ENCODE data around the gene NOS2.
"Not testable (repeated sequence)": the region's sequence is repeated elsewhere in the genome, so short reads cannot be mapped to it uniquely, and the experiment has no call there.

NOS2 gene

GRCh38 chr17:27747462-27748359 is 52.6 kb downstream of the NOS2 start:
- Histone ChIP-seq H3K4me1 (ENCODE audit: insufficient read depth, low read length) (no peaks in the 10 kb centered on the region), H3K9me3 (ENCODE audit: control insufficient read depth, insufficient read depth, low read length) (no peaks in the 10 kb centered on the region), H3K9ac (ENCODE audit: low read depth, low read length) (no peak overlapping the region), H3K36me3 (ENCODE audit: insufficient read depth, low read length) (no peaks in the 10 kb centered on the region)

- Histone ChIP-seq H3K9ac (ENCODE audit: low read depth, low read length) (no peak overlapping the region), H3K4me1 (ENCODE audit: insufficient read depth, low read length) (no peaks in the 10 kb centered on the region), H3K9me3 (ENCODE audit: control insufficient read depth, insufficient read depth, low read length) (no peaks in the 10 kb centered on the region), H3K36me3 (ENCODE audit: insufficient read depth, low read length) (no peaks in the 10 kb centered on the region)
Observed at GRCh38 chr17:27746881-27747280, 53.4 kb downstream of the NOS2 start.

- H3K9ac ChIP-seq (ENCODE audit: low read depth, low read length): not testable (repeated sequence)
Observed at GRCh38 chr17:27746320-27746719, 54.0 kb downstream of the NOS2 start.

GRCh38 chr17:27745207-27745830 is 55.0 kb downstream of the NOS2 start:
- H3K4me1 ChIP-seq (ENCODE audit: insufficient read depth, low read length); H3K36me3 ChIP-seq (ENCODE audit: insufficient read depth, low read length); H3K9ac ChIP-seq (ENCODE audit: low read depth, low read length); H3K9me3 ChIP-seq (ENCODE audit: control insufficient read depth, insufficient read depth, low read length): not testable (repeated sequence)

More at GRCh38 chr17:27746320-27746719, 54.0 kb downstream of the NOS2 start:
- H3K4me1 ChIP-seq (ENCODE audit: insufficient read depth, low read length); H3K9me3 ChIP-seq (ENCODE audit: control insufficient read depth, insufficient read depth, low read length); H3K36me3 ChIP-seq (ENCODE audit: insufficient read depth, low read length): not testable (repeated sequence)

GRCh38 chr17:27743281-27743885 is 56.9 kb downstream of the NOS2 start:
- Histone ChIP-seq H3K9me3 (ENCODE audit: control insufficient read depth, insufficient read depth, low read length) (no peaks in the 10 kb centered on the region), H3K36me3 (ENCODE audit: insufficient read depth, low read length) (no peaks in the 10 kb centered on the region), H3K4me1 (ENCODE audit: insufficient read depth, low read length) (no peaks in the 10 kb centered on the region), H3K9ac (ENCODE audit: low read depth, low read length) (no peak overlapping the region)

- H3K9ac ChIP-seq (ENCODE audit: low read depth, low read length): no peak overlapping the region
- no peaks in the 10 kb centered on the region for H3K36me3 ChIP-seq (ENCODE audit: insufficient read depth, low read length)
- no peaks in the 10 kb centered on the region for H3K4me1 ChIP-seq (ENCODE audit: insufficient read depth, low read length)
- no peaks in the 10 kb centered on the region for H3K9me3 ChIP-seq (ENCODE audit: control insufficient read depth, insufficient read depth, low read length)
Observed at GRCh38 chr17:27741971-27742575, 58.3 kb downstream of the NOS2 start.

GRCh38 chr17:27741361-27741861 is 58.9 kb downstream of the NOS2 start:
- no peak overlapping the region for H3K9ac ChIP-seq (ENCODE audit: low read depth, low read length)
- no peaks in the 10 kb centered on the region for H3K36me3 ChIP-seq (ENCODE audit: insufficient read depth, low read length)
- H3K9me3 ChIP-seq (ENCODE audit: control insufficient read depth, insufficient read depth, low read length): no peaks in the 10 kb centered on the region
- no peaks in the 10 kb centered on the region for H3K4me1 ChIP-seq (ENCODE audit: insufficient read depth, low read length)

GRCh38 chr17:27740541-27740940 is 59.8 kb downstream of the NOS2 start:
- H3K9ac ChIP-seq (ENCODE audit: low read depth, low read length); H3K9me3 ChIP-seq (ENCODE audit: control insufficient read depth, insufficient read depth, low read length); H3K36me3 ChIP-seq (ENCODE audit: insufficient read depth, low read length); H3K4me1 ChIP-seq (ENCODE audit: insufficient read depth, low read length): not testable (repeated sequence)

GRCh38 chr17:27733773-27734172 is 66.6 kb downstream of the NOS2 start:
- Histone ChIP-seq H3K9me3 (ENCODE audit: control insufficient read depth, insufficient read depth, low read length) (no peaks in the 10 kb centered on the region), H3K9ac (ENCODE audit: low read depth, low read length) (no peak overlapping the region), H3K36me3 (ENCODE audit: insufficient read depth, low read length) (no peaks in the 10 kb centered on the region), H3K4me1 (ENCODE audit: insufficient read depth, low read length) (peaks cover 4% of the 10 kb centered on the region; the same call in 1 of the 2 replicates)

GRCh38 chr17:27732746-27733145 is 67.6 kb downstream of the NOS2 start:
- not testable (repeated sequence) for H3K4me1 ChIP-seq (ENCODE audit: insufficient read depth, low read length); H3K9me3 ChIP-seq (ENCODE audit: control insufficient read depth, insufficient read depth, low read length); H3K36me3 ChIP-seq (ENCODE audit: insufficient read depth, low read length); H3K9ac ChIP-seq (ENCODE audit: low read depth, low read length)

- H3K9ac ChIP-seq (ENCODE audit: low read depth, low read length); H3K9me3 ChIP-seq (ENCODE audit: control insufficient read depth, insufficient read depth, low read length); H3K36me3 ChIP-seq (ENCODE audit: insufficient read depth, low read length); H3K4me1 ChIP-seq (ENCODE audit: insufficient read depth, low read length): not testable (repeated sequence)
Observed at GRCh38 chr17:27725982-27726381, 74.3 kb downstream of the NOS2 start.

- H3K9ac ChIP-seq (ENCODE audit: low read depth, low read length): no peak overlapping the region
- H3K9me3 ChIP-seq (ENCODE audit: control insufficient read depth, insufficient read depth, low read length): no peaks in the 10 kb centered on the region
- H3K4me1 ChIP-seq (ENCODE audit: insufficient read depth, low read length): no peaks in the 10 kb centered on the region
- no peaks in the 10 kb centered on the region for H3K36me3 ChIP-seq (ENCODE audit: insufficient read depth, low read length)
Observed at GRCh38 chr17:27721797-27722196, 78.5 kb downstream of the NOS2 start.
